Panc1 (cell line): ENCODE measurements around the gene CDK14. TPM values are rescaled to one million over a fixed set of nuclear protein-coding genes. Genes with fewer than 3 reads are reported as not detected.

Experiments used
- ATAC-seq: fragments of 200-7000 bp; cut with Tn5 transposase; 2 replicates; pipeline ENCODE4 v1.9.1; 2020; ENCODE audit warnings: mild to moderate bottlenecking, moderate library complexity
- BruUV-seq: library from RNA; stranded (reverse); fragments of 400-500 nt; replicated peaks from 2 replicates; lab custom pipeline; 2021; lab: Mats Ljungman, UMichigan
- CTCF ChIA-PET: fragments of 300-600 bp; sonication (Branson Sonifier 250); formaldehyde crosslinking; loops from one replicate; lab custom pipeline; 2022; ENCODE audit warnings: antibody characterized with exemption; lab: Charles Lee
- POLR2A ChIA-PET: fragments of 300-600 bp; sonication (Branson Sonifier 250); formaldehyde crosslinking; loops from one replicate; lab custom pipeline; 2022; ENCODE audit warnings: antibody characterized with exemption; lab: Charles Lee
- DNase-seq: peaks from one replicate; pipeline ENCODE4 v3.0.0-alpha.2; 2010; ENCODE audit warnings: low read depth, low spot score
- H3K27ac ChIP-seq: 2 replicates; pipeline ENCODE4 v1.5.1; 2011; ENCODE audit warnings: mild to moderate bottlenecking, low read length, inconsistent platforms
- H3K27me3 ChIP-seq: fragments of 200-500 bp; sonication (Bioruptor generic); 2 replicates; pipeline ENCODE4 v1.6.0; 2014; ENCODE audit warnings: low read length, inconsistent platforms; ENCODE audit not compliant: control insufficient read depth, insufficient read depth
- H3K36me3 ChIP-seq: fragments of 200-500 bp; sonication (Bioruptor generic); 2 replicates; pipeline ENCODE4 v1.5.1; 2014; ENCODE audit warnings: inconsistent platforms, mild to moderate bottlenecking, low read length, moderate library complexity; ENCODE audit not compliant: control insufficient read depth, insufficient read depth
- H3K4me1 ChIP-seq: 2 replicates; pipeline ENCODE4 v1.5.1; 2011; ENCODE audit warnings: inconsistent platforms, mild to moderate bottlenecking, low read length, moderate library complexity; ENCODE audit not compliant: control insufficient read depth, insufficient read depth
- H3K4me3 ChIP-seq, 2 experiments: 2 replicates each; pipeline ENCODE4 v1.5.1; 2011 to 2012; ENCODE audit warnings: low read depth in 2 of 2, low read length in 2 of 2, mild to moderate bottlenecking in 2 of 2, inconsistent platforms in 1 of 2, moderate library complexity in 1 of 2
- H3K9me3 ChIP-seq: fragments of 200-500 bp; sonication (Bioruptor generic); 2 replicates; pipeline ENCODE4 v1.5.1; 2014; ENCODE audit warnings: low read depth, mild to moderate bottlenecking, inconsistent platforms, low read length, moderate library complexity; ENCODE audit not compliant: control insufficient read depth, insufficient read depth
- CTCF ChIP-seq: fragments of 450-650 bp; IDR thresholded peaks from 2 replicates; pipeline ENCODE4 v1.5.1; 2017; ENCODE audit warnings: mild to moderate bottlenecking
- POLR2AphosphoS5 ChIP-seq: IDR thresholded peaks from 2 replicates; pipeline ENCODE4 v1.6.1; 2012; ENCODE audit warnings: mild to moderate bottlenecking, low read depth, low read length, moderate library complexity
- REST ChIP-seq, 2 experiments: IDR thresholded peaks; 2 replicates each; pipeline ENCODE4 v1.6.1; 2011 to 2012; ENCODE audit warnings: low read depth in 2 of 2, control low read depth in 1 of 2, low read length in 1 of 2, mild to moderate bottlenecking in 1 of 2, moderate library complexity in 1 of 2; ENCODE audit not compliant: insufficient read depth in 1 of 2
- SIN3A ChIP-seq: IDR thresholded peaks from 2 replicates; pipeline ENCODE4 v1.6.1; 2012; ENCODE audit warnings: low read depth, mild to moderate bottlenecking, low read length, moderate library complexity, borderline replicate concordance; ENCODE audit not compliant: insufficient read depth
- TCF7L2 ChIP-seq: IDR thresholded peaks from 2 replicates; pipeline ENCODE4 v1.6.1; 2011; ENCODE audit warnings: mild to moderate bottlenecking, low read depth, low read length, inconsistent platforms
- in situ Hi-C: cut with HindIII; loops from 2 replicates; pipeline ENCODE4 v1.10.0; 2016; ENCODE audit warnings: low sequenced_read_pairs, low pct_unique_long_range_greater_than_20kb
- intact Hi-C: fragments of 100-400 bp; cut with micrococcal nuclease; formaldehyde crosslinking; loops from one replicate; pipeline ENCODE4 v1.10.0; 2022; ENCODE audit not compliant: unreplicated experiment
- total RNA-seq: library from RNA; stranded (reverse); gene quantifications from one replicate; pipeline ENCODE4 v1.2.1, GENCODE V29; 2021; ENCODE audit not compliant: unreplicated experiment

CDK14 gene
- total RNA-seq, 1 experiment from 2014 or later, result 3.0 TPM

- Histone ChIP-seq H3K36me3 (no peaks in the 10 kb centered on the region), H3K27ac (no peak overlapping the region), H3K9me3 (no peaks in the 10 kb centered on the region), H3K4me1 (no peaks in the 10 kb centered on the region), H3K4me3 (no peak overlapping the region), H3K27me3 (no peaks in the 10 kb centered on the region)
- ChIA-PET CTCF (no interaction called here), POLR2A (no interaction called here)
- ATAC-seq (no peak), DNase-seq (no peak)
- in situ Hi-C loops (no loop called here), intact Hi-C loops (no loop called here)
- BruUV-seq, result no TSS peak
- TF ChIP-seq SIN3A (no peak), TCF7L2 (no peak), CTCF (no peak), REST (IDR thresholded peaks at IDR 0.05; ENCODE audit: insufficient read depth in 1 of 2, low read depth in 2 of 2, low read length in 1 of 2) (no peak), POLR2AphosphoS5 (no peak)
Observed at GRCh38 chr7:90688810-90689209, 92.7 kb downstream of the CDK14 start.

GRCh38 chr7:90689260-90689659 lies 93.1 kb downstream of the CDK14 start:
- H3K9me3 ChIP-seq, result no peaks in the 10 kb centered on the region
- DNase-seq (no peak), ATAC-seq (no peak)
- in situ Hi-C loops (no loop called here), intact Hi-C loops (no loop called here)
- no peak overlapping the region for H3K27ac ChIP-seq
- no peak overlapping the region for H3K4me3 ChIP-seq
- no peaks in the 10 kb centered on the region for H3K4me1 ChIP-seq
- TF ChIP-seq TCF7L2, result no peak
- no peak for TF ChIP-seq CTCF
- no peak for TF ChIP-seq POLR2AphosphoS5
- no peak for TF ChIP-seq SIN3A
- TF ChIP-seq REST (IDR thresholded peaks at IDR 0.05; ENCODE audit: insufficient read depth in 1 of 2, low read depth in 2 of 2, low read length in 1 of 2), result no peak
- ChIA-PET POLR2A (no interaction called here), CTCF (no interaction called here)
- H3K27me3 ChIP-seq, result no peaks in the 10 kb centered on the region
- H3K36me3 ChIP-seq, result no peaks in the 10 kb centered on the region
- no TSS peak for BruUV-seq
